ENCODE data around the gene TUBA4B. TPM values are rescaled to one million over a fixed set of nuclear protein-coding genes. Genes with fewer than 3 reads are reported as not detected.

Gene TUBA4B
- total RNA-seq, 4 donors from 2014 or later, result 0.43 to 0.83 TPM; not detected in 2

DNA sequence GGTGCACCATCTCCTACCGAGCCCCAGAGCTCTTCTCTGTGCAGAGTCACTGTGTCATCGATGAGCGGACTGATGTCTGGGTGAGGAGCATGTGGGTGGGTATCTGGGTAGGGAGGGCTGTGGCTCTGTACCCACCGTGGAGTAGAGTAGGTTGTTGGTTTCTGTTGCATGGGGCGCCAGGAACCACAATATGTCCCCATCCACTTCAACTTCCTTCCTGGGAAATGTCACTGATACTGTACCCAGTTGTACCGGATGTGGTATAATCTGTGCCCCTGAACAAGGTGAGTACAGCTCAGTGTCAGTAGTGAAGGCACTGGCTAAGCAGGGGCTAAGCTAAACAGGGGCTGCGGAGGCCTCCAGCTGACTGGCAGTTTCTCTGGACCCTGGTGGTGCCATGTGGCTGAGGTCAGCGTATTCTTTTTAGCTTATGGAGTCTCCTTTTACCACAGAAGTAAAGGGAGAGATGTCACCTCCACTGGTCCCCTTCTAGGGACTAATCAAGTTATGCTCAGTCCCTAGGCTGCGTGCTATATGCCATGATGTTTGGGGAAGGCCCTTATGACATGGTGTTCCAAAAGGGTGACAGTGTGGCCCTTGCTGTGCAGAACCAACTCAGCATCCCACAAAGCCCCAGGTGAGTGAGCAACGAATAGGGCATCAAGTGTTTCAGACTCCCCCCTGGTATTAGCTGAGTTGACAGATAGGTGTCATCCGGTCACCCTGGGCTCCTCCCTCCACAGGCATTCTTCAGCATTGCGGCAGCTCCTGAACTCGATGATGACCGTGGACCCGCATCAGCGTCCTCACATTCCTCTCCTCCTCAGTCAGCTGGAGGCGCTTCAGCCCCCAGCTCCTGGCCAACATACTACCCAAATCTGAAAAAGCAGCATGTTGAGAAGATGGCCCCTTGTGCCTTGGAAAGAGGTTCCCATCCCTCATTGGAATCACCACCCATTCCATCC lies 5.1 kb upstream of the TUBA4B start:
- intact Hi-C loops (cut with DNase I; ENCODE audit: low total_unique reads), result no loop called here
- peaks cover 0 to 19% of the 10 kb centered on the region in 2 donors for H3K4me1 ChIP-seq
- no peak for DNase-seq

DNA sequence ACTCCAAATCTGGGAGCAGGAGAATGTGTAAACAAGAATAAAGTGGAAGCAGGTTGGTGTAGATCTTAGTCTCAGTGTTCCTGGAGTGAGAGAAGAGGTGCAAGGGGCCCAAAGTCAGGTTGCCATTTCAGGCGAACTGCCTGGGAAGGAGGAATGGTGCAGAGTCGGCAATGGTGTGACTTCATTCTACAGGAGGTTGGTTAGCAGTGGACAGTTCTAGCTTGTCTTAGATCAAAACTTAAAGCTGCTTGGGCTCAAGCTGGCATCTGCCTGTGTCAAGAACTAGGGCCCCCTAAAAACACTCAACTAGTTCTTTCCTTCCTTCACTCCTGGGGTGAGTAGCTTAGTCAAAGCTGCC lies 4.2 kb upstream of the TUBA4B start:
- no peaks in the 10 kb centered on the region for H3K27me3 ChIP-seq
- TF ChIP-seq, protein P1, sequence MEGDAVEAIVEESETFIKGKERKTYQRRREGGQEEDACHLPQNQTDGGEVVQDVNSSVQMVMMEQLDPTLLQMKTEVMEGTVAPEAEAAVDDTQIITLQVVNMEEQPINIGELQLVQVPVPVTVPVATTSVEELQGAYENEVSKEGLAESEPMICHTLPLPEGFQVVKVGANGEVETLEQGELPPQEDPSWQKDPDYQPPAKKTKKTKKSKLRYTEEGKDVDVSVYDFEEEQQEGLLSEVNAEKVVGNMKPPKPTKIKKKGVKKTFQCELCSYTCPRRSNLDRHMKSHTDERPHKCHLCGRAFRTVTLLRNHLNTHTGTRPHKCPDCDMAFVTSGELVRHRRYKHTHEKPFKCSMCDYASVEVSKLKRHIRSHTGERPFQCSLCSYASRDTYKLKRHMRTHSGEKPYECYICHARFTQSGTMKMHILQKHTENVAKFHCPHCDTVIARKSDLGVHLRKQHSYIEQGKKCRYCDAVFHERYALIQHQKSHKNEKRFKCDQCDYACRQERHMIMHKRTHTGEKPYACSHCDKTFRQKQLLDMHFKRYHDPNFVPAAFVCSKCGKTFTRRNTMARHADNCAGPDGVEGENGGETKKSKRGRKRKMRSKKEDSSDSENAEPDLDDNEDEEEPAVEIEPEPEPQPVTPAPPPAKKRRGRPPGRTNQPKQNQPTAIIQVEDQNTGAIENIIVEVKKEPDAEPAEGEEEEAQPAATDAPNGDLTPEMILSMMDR (IDR thresholded peaks at IDR 0.05), result no peak
- TF ChIP-seq POLR2A (IDR thresholded peaks at IDR 0.05), result no peak
- intact Hi-C loops (cut with DNase I; ENCODE audit: low total_unique reads), result no loop called here
- peak overlapping the region; percentile 54 to 72 for H3K27ac ChIP-seq
- H3K4me3 ChIP-seq, result no peak overlapping the region
- no peaks in the 10 kb centered on the region for H3K36me3 ChIP-seq
- H3K9me3 ChIP-seq, result no peaks in the 10 kb centered on the region
- peaks cover 0 to 19% of the 10 kb centered on the region in 2 donors for H3K4me1 ChIP-seq
- DNase-seq, result no peak

More for the DNA sequence above, 5.1 kb upstream of the TUBA4B start:
- H3K9me3 ChIP-seq, result no peaks in the 10 kb centered on the region
- H3K36me3 ChIP-seq, result no peaks in the 10 kb centered on the region
- peak overlapping the region in 1 of 2 donors; percentile 72 for H3K27ac ChIP-seq
- TF ChIP-seq POLR2A (IDR thresholded peaks at IDR 0.05), result no peak
- TF ChIP-seq, protein P1 (IDR thresholded peaks at IDR 0.05), result no peak
- H3K4me3 ChIP-seq, result no peak overlapping the region
- no peaks in the 10 kb centered on the region for H3K27me3 ChIP-seq

DNA sequence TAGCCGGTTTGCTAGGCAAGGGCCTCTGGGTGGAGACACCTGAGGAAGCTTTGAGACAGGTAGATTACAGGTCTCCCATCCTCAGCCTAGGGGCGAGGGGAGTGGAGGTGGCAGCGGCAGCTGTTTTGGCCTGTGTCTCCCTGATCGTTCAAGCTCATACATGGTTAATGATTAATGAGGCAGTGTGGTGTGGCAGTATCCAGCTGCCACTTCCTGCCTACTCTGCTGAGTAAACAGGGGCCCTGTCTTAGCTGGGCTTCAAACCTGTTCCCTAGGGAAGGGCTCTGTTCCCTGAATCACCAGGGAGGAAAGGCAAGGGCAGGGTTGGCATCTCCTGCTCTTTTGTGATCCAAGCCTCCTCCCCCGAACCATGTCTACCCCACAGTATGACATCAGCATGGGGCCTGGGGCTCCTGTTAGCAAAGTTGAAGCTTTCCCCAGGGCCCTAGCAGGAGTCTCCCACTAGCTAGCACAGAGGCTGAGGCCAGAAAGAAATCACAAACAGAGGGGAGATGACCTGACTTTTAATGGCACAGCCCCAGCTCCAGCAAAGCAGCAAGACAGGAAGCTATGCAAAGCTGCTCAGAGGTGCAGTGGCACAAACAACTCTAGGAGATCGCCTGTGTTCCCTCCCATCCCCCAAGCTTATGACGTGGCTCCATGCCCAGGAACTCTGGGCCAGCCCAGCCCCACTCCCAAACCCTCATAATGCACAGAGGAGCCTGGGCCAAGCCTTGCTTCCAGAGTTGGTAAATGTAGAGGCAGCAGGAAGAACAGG lies 3.7 kb upstream of the TUBA4B start:
- H3K4me1 ChIP-seq, result peaks cover 0 to 19% of the 10 kb centered on the region in 2 donors
- no peaks in the 10 kb centered on the region for H3K36me3 ChIP-seq
- DNase-seq, result peak; percentile 48 to 67
- no peak overlapping the region for H3K4me3 ChIP-seq
- H3K27me3 ChIP-seq, result no peaks in the 10 kb centered on the region
- no peaks in the 10 kb centered on the region for H3K9me3 ChIP-seq
- intact Hi-C loops (cut with DNase I; ENCODE audit: low total_unique reads), result no loop called here
- peak overlapping the region; percentile 54 to 72 for H3K27ac ChIP-seq
- peak in 1 of 2 donors; percentile 13 for TF ChIP-seq POLR2A (IDR thresholded peaks at IDR 0.05)
- TF ChIP-seq, protein P1 (IDR thresholded peaks at IDR 0.05), result no peak

DNA sequence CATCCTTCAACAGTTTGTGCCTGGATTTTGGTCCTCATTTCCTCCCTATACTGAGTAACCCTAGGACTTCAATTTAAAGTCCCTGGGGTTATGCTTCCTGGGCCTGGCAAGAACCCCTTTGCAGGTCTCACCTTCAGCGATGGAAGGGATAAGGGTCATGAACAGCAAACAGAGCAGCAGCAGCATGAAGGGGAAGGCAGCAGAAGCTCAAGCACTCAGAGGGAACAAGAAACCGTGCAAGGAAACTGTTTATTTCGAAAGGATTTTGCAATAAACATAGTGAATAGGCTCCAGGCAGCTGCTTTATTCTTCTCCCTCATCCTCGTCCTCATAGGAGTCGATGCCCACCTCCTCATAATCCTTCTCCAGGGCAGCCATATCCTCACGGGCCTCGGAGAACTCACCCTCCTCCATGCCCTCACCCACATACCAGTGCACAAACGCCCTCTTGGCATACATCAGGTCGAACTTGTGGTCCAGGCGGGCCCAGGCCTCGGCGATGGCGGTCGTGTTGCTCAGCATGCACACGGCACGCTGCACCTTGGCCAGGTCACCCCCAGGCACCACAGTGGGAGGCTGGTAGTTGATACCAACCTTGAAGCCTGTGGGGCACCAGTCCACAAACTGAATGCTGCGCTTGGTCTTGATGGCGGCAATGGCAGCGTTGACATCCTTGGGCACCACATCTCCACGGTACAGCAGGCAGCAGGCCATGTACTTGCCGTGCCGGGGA lies 2.8 kb upstream of the TUBA4B start:
- Histone ChIP-seq H3K4me1 (peaks cover 0 to 19% of the 10 kb centered on the region in 2 donors), H3K36me3 (no peaks in the 10 kb centered on the region), H3K27me3 (peaks cover 0 to 8% of the 10 kb centered on the region in 2 donors), H3K4me3 (no peak overlapping the region), H3K9me3 (no peaks in the 10 kb centered on the region), H3K27ac (peak overlapping the region; percentile 54 to 72)
- intact Hi-C loops (cut with DNase I; ENCODE audit: low total_unique reads), result no loop called here
- TF ChIP-seq, protein P1 (IDR thresholded peaks at IDR 0.05), result no peak
- no peak for TF ChIP-seq POLR2A (IDR thresholded peaks at IDR 0.05)
- no peak for DNase-seq
